Esophagus squamous epithelium (tissue), 4 donors: Measurements from ENCODE around the gene ARR3.

Experiments
- CTCF ChIP-seq, 6 experiments: fragments of 450-650 bp in 4 of 6; fragments of 200-600 bp in 2 of 6; sonication (generic) in 2 of 6; IDR thresholded peaks; one replicate each; pipeline ENCODE4 v1.5.1; 2016 to 2019; ENCODE audit warnings: antibody characterized with exemption in 6 of 6, mild to moderate bottlenecking in 4 of 6, moderate library complexity in 4 of 6
- POLR2A ChIP-seq, 4 donors: fragments of 450-650 bp; IDR thresholded peaks; one replicate each; pipeline ENCODE4 v1.6.1; 2017; ENCODE audit warnings: antibody characterized with exemption in 4 of 4, mild to moderate bottlenecking in 4 of 4, moderate library complexity in 3 of 4

GRCh38 chrX:70279081-70279480 lies 10.9 kb downstream of the ARR3 start:
- TF ChIP-seq CTCF (IDR thresholded peaks at IDR 0.05): no peak
- no peak for TF ChIP-seq POLR2A (IDR thresholded peaks at IDR 0.05)
